H9 (cell line): ENCODE results near the gene TNIP3. TPM values are rescaled to one million over a fixed set of nuclear protein-coding genes. Genes with fewer than 3 reads are reported as not detected.

Experiments used
- DNase-seq: peaks from one replicate; pipeline ENCODE4 v3.0.0-alpha.2; 2017
- H2AFZ ChIP-seq: one replicate; pipeline ENCODE4 v1.6.1; 2013; ENCODE audit warnings: mild to moderate bottlenecking, low read length, control low read depth, moderate library complexity
- H2AK5ac ChIP-seq: 2 replicates; pipeline ENCODE4 v1.6.1; 2013; ENCODE audit warnings: low read length, control low read depth, mixed read lengths; ENCODE audit not compliant: insufficient read length
- H2BK120ac ChIP-seq: one replicate; pipeline ENCODE4 v1.6.1; 2013; ENCODE audit warnings: low read depth, mild to moderate bottlenecking, low read length, control low read depth, inconsistent platforms; ENCODE audit not compliant: poor library complexity, severe bottlenecking
- H2BK12ac ChIP-seq: 2 replicates; pipeline ENCODE4 v1.6.1; 2013; ENCODE audit warnings: low read length, control low read depth, mixed read lengths, low read depth; ENCODE audit not compliant: insufficient read length
- H2BK15ac ChIP-seq: 2 replicates; pipeline ENCODE4 v1.6.1; 2013; ENCODE audit warnings: low read depth, low read length, control low read depth
- H2BK20ac ChIP-seq: one replicate; pipeline ENCODE4 v1.6.1; 2013; ENCODE audit warnings: low read depth, mild to moderate bottlenecking, low read length, control low read depth, inconsistent platforms; ENCODE audit not compliant: poor library complexity, severe bottlenecking
- H2BK5ac ChIP-seq: 2 replicates; pipeline ENCODE4 v1.6.1; 2013; ENCODE audit warnings: low read length, control low read depth, mixed read lengths; ENCODE audit not compliant: insufficient read length
- H3K14ac ChIP-seq: 2 replicates; pipeline ENCODE4 v1.6.1; 2013; ENCODE audit warnings: low read length, control low read depth; ENCODE audit not compliant: insufficient read depth
- H3K18ac ChIP-seq: 2 replicates; pipeline ENCODE4 v1.6.1; 2013; ENCODE audit warnings: low read depth, mild to moderate bottlenecking, mixed read lengths, low read length, control low read depth; ENCODE audit not compliant: insufficient read length
- H3K23ac ChIP-seq: 2 replicates; pipeline ENCODE4 v1.6.1; 2013; ENCODE audit warnings: low read length, control low read depth, mixed read lengths, low read depth; ENCODE audit not compliant: insufficient read length
- H3K23me2 ChIP-seq: 2 replicates; pipeline ENCODE4 v1.6.1; 2013; ENCODE audit warnings: low read depth, mild to moderate bottlenecking, mixed read lengths, low read length, control low read depth; ENCODE audit not compliant: insufficient read length, poor library complexity, severe bottlenecking
- H3K27ac ChIP-seq: 2 replicates; pipeline ENCODE4 v1.5.1; 2013; ENCODE audit warnings: low read length, control low read depth, mixed read lengths, low read depth; ENCODE audit not compliant: insufficient read length
- H3K27me3 ChIP-seq: 2 replicates; pipeline ENCODE4 v1.6.1; 2013; ENCODE audit warnings: low read length, control low read depth, inconsistent platforms; ENCODE audit not compliant: insufficient read depth
- H3K4ac ChIP-seq: 2 replicates; pipeline ENCODE4 v1.6.1; 2013; ENCODE audit warnings: low read depth, mild to moderate bottlenecking, control low read depth, inconsistent platforms, low read length, moderate library complexity
- H3K4me1 ChIP-seq: 2 replicates; pipeline ENCODE4 v1.6.1; 2013; ENCODE audit warnings: low read length, control low read depth, inconsistent platforms; ENCODE audit not compliant: insufficient read depth
- H3K4me2 ChIP-seq: 2 replicates; pipeline ENCODE4 v1.6.1; 2013; ENCODE audit warnings: low read length, control low read depth, mixed read lengths; ENCODE audit not compliant: insufficient read length, insufficient read depth
- H3K56ac ChIP-seq: 2 replicates; pipeline ENCODE4 v1.6.1; 2013; ENCODE audit warnings: low read depth, mild to moderate bottlenecking, mixed read lengths, low read length, control low read depth; ENCODE audit not compliant: insufficient read length
- H3K79me1 ChIP-seq: 2 replicates; pipeline ENCODE4 v1.6.1; 2013; ENCODE audit warnings: low read depth, mild to moderate bottlenecking, moderate library complexity, low read length, control low read depth, inconsistent platforms; ENCODE audit not compliant: insufficient read depth, poor library complexity, severe bottlenecking
- H3K79me2 ChIP-seq: 2 replicates; pipeline ENCODE4 v1.6.1; 2013; ENCODE audit warnings: low read length, control low read depth, inconsistent platforms; ENCODE audit not compliant: insufficient read depth
- H3K9ac ChIP-seq: 2 replicates; pipeline ENCODE4 v1.6.1; 2013; ENCODE audit warnings: low read length, control low read depth, mixed read lengths; ENCODE audit not compliant: insufficient read length; ENCODE audit errors: extremely low read depth
- H3K9me3 ChIP-seq: one replicate; pipeline ENCODE4 v1.6.1; 2013; ENCODE audit warnings: low read depth, low read length, inconsistent platforms; ENCODE audit not compliant: control insufficient read depth
- H3T11ph ChIP-seq: one replicate; pipeline ENCODE4 v1.6.1; 2013; ENCODE audit warnings: mild to moderate bottlenecking, low read length, control low read depth, inconsistent platforms
- H4K20me1 ChIP-seq: one replicate; pipeline ENCODE4 v1.6.1; 2013; ENCODE audit not compliant: control insufficient read depth, insufficient read length, insufficient read depth
- H4K5ac ChIP-seq: 2 replicates; pipeline ENCODE4 v1.6.1; 2013; ENCODE audit warnings: low read depth, mild to moderate bottlenecking, mixed read lengths, low read length, control low read depth; ENCODE audit not compliant: insufficient read length
- H4K8ac ChIP-seq: replicated peaks from 2 replicates; pipeline ENCODE4 v1.6.1; 2013; ENCODE audit warnings: low read length, control low read depth, mixed read lengths, low read depth; ENCODE audit not compliant: insufficient read length
- H4K91ac ChIP-seq: 2 replicates; pipeline ENCODE4 v1.6.1; 2013; ENCODE audit warnings: low read depth, mild to moderate bottlenecking, moderate library complexity, mixed read lengths, low read length, control low read depth; ENCODE audit not compliant: insufficient read length
- H3K27ac Mint-ChIP-seq, 3 experiments: 2 replicates in 2 of 3; 3 replicates in 1 of 3; pipeline ENCODE4 v1.8.0; 2020 to 2021; ENCODE audit warnings: mixed read lengths in 3 of 3, mild to moderate bottlenecking in 1 of 3, moderate library complexity in 1 of 3
- H3K27me3 Mint-ChIP-seq: 2 replicates; pipeline ENCODE4 v1.8.0; 2021; ENCODE audit warnings: low read depth, mild to moderate bottlenecking, moderate library complexity, mixed read lengths
- H3K36me3 Mint-ChIP-seq, 3 experiments: 2 replicates in 2 of 3; 3 replicates in 1 of 3; pipeline ENCODE4 v1.8.0; 2020 to 2021; ENCODE audit warnings: low read depth in 3 of 3, mixed read lengths in 3 of 3; ENCODE audit not compliant: insufficient read depth in 1 of 3
- H3K4me1 Mint-ChIP-seq, 2 experiments: 2 replicates each; pipeline ENCODE4 v1.8.0; 2020; ENCODE audit warnings: mixed read lengths in 2 of 2
- H3K4me3 Mint-ChIP-seq, 2 experiments: 2 replicates in 1 of 2; 3 replicates in 1 of 2; pipeline ENCODE4 v1.8.0; 2020 to 2021; ENCODE audit warnings: mild to moderate bottlenecking in 2 of 2, mixed read lengths in 2 of 2, moderate library complexity in 1 of 2
- H3K9me3 Mint-ChIP-seq, 2 experiments: 2 replicates in 1 of 2; 3 replicates in 1 of 2; pipeline ENCODE4 v1.8.0; 2020; ENCODE audit warnings: mild to moderate bottlenecking in 2 of 2, mixed read lengths in 2 of 2, moderate library complexity in 1 of 2
- WGBS: extraction: QIAGEN DNeasy Blood & Tissue Kit; methylation state at CpG from one replicate; pipeline ENCODE4 v1.1.7; 2013; ENCODE audit warnings: missing lambda C conversion rate, low lambda C conversion rate, mixed read lengths; ENCODE audit not compliant: insufficient read length; ENCODE audit errors: extremely low coverage; 5-methylcytosine and 5-hydroxymethylcytosine counted together
- total RNA-seq: library from RNA; stranded (reverse); gene quantifications from 2 replicates; pipeline ENCODE4 v1.2.1, GENCODE V29; 2021
- TF ChIP-seq, protein P1 (sequence below): fragments of 200-600 bp; sonication (generic); conservative IDR thresholded peaks from 3 replicates; pipeline ENCODE4 v1.8.0; 2021; ENCODE audit warnings: antibody characterized with exemption, mild to moderate bottlenecking

Gene TNIP3
- total RNA-seq, 1 experiment from 2014 or later, result not detected

DNA sequence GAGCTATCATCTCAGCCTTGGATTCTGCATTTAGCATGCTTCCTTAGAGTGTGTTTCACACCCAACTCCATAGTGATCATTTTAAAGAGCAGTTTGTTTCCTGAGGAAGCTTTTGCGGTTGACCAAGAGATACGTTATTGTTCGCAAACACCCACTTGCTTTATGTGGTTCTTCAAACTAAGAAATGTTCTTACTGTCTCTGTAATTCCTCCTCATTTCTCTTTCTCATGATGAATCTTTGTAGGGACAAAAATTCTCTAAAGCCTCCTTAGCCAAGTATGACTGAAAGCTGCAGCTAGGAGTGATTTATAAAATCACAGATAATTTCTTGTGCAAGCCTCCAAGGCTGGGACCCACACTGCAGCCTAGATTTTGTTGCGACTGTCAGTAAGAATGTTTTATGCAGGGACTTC lies 10.0 kb downstream of the TNIP3 start:
- Mint-ChIP-seq H3K27ac (no peak overlapping the region), H3K9me3 (no peaks in the 10 kb centered on the region)

More for the DNA sequence above, 10.0 kb downstream of the TNIP3 start:
- no peak for DNase-seq
- Histone ChIP-seq H3K9me3 (no peaks in the 10 kb centered on the region), H3K9ac (no peak overlapping the region), H3K56ac (no peak overlapping the region), H4K8ac (no peak overlapping the region), H3K79me1 (no peaks in the 10 kb centered on the region), H3K23ac (no peak overlapping the region), H3K4me1 (no peaks in the 10 kb centered on the region), H3K4ac (no peak overlapping the region), H3K27ac (no peak overlapping the region), H3K23me2 (peaks cover 5% of the 10 kb centered on the region), H2BK15ac (no peak overlapping the region; the same call in 1 of the 2 replicates), H2BK20ac (no peak overlapping the region), H2AK5ac (no peak overlapping the region), H3K4me2 (no peak overlapping the region), H4K5ac (no peak overlapping the region), H3K18ac (no peak overlapping the region), H2BK5ac (no peak overlapping the region), H3K14ac (no peak overlapping the region), H2BK12ac (no peak overlapping the region), H3K79me2 (no peaks in the 10 kb centered on the region), H2BK120ac (no peak overlapping the region), H2AFZ (no peak overlapping the region), H4K20me1 (no peaks in the 10 kb centered on the region), H3T11ph (no peak overlapping the region), H4K91ac (no peak overlapping the region), H3K27me3 (peaks cover 2% of the 10 kb centered on the region; the same call in 1 of the 2 replicates)
- no peak overlapping the region for H3K4me3 Mint-ChIP-seq
- TF ChIP-seq, protein P1, sequence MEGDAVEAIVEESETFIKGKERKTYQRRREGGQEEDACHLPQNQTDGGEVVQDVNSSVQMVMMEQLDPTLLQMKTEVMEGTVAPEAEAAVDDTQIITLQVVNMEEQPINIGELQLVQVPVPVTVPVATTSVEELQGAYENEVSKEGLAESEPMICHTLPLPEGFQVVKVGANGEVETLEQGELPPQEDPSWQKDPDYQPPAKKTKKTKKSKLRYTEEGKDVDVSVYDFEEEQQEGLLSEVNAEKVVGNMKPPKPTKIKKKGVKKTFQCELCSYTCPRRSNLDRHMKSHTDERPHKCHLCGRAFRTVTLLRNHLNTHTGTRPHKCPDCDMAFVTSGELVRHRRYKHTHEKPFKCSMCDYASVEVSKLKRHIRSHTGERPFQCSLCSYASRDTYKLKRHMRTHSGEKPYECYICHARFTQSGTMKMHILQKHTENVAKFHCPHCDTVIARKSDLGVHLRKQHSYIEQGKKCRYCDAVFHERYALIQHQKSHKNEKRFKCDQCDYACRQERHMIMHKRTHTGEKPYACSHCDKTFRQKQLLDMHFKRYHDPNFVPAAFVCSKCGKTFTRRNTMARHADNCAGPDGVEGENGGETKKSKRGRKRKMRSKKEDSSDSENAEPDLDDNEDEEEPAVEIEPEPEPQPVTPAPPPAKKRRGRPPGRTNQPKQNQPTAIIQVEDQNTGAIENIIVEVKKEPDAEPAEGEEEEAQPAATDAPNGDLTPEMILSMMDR, result no peak
- WGBS, result no CpG with 5 or more reads among the region's 4 CpGs
- no peaks in the 10 kb centered on the region for H3K36me3 Mint-ChIP-seq
- H3K27me3 Mint-ChIP-seq, result peaks cover 10% of the 10 kb centered on the region
- peaks cover 12 to 13% of the 10 kb centered on the region in 2 experiments for H3K4me1 Mint-ChIP-seq
